Common myeloid progenitor, CD34-positive (primary cell): ENCODE measurements around the gene GNLY. TPM values are rescaled to one million over a fixed set of nuclear protein-coding genes. Genes with fewer than 3 reads are reported as not detected.

Experiments used
- CTCF ChIA-PET: fragments of 350-600 bp; sonication (Branson Sonifier 250); formaldehyde crosslinking; loops from one replicate; lab custom pipeline; 2021; ENCODE audit warnings: antibody characterized with exemption; lab: Charles Lee
- POLR2A ChIA-PET: fragments of 350-600 bp; sonication (Branson Sonifier 250); formaldehyde crosslinking; loops from one replicate; lab custom pipeline; 2021; ENCODE audit warnings: antibody characterized with exemption; lab: Charles Lee
- DNase-seq, 3 donors: peaks; one replicate each; pipeline versions ENCODE4 v3.0.0 to v3.0.0-alpha.2; 2013
- H3K27ac ChIP-seq, 2 experiments: 1 replicate in 1 of 2; 2 replicates in 1 of 2; pipeline ENCODE4 v1.7.0; 2013; ENCODE audit warnings: inconsistent platforms in 2 of 2, low read length in 2 of 2, mild to moderate bottlenecking in 2 of 2, low read depth in 1 of 2, moderate library complexity in 1 of 2; ENCODE audit not compliant: severe bottlenecking in 2 of 2, insufficient read depth in 1 of 2, poor library complexity in 1 of 2
- H3K27me3 ChIP-seq, 5 experiments: replicated peaks in 2 of 5; 1 replicate in 3 of 5; 2 replicates in 2 of 5; pipeline versions ENCODE4 v1.6.1 to v1.7.0; 2013; ENCODE audit warnings: low read length in 4 of 5, mild to moderate bottlenecking in 2 of 5, moderate library complexity in 2 of 5, inconsistent platforms in 1 of 5; ENCODE audit not compliant: insufficient read depth in 5 of 5, control insufficient read depth in 4 of 5
- H3K36me3 ChIP-seq, 4 experiments: 1 replicate in 2 of 4; 2 replicates in 2 of 4; pipeline versions ENCODE4 v1.6.1 to v1.7.0; 2013; ENCODE audit warnings: low read length in 3 of 4, control low read depth in 1 of 4, mild to moderate bottlenecking in 1 of 4; ENCODE audit not compliant: control insufficient read depth in 4 of 4, insufficient read depth in 4 of 4
- H3K4me1 ChIP-seq, 4 experiments: 1 replicate in 3 of 4; 2 replicates in 1 of 4; pipeline versions ENCODE4 v1.6.1 to v1.7.1; 2013; ENCODE audit warnings: low read length in 3 of 4, mild to moderate bottlenecking in 3 of 4, control low read depth in 1 of 4, inconsistent platforms in 1 of 4, moderate library complexity in 1 of 4; ENCODE audit not compliant: control insufficient read depth in 4 of 4, insufficient read depth in 4 of 4; ENCODE audit errors: control extremely low read depth in 1 of 4
- H3K4me3 ChIP-seq, 7 experiments: 1 replicate in 4 of 7; 2 replicates in 3 of 7; pipeline versions ENCODE4 v1.5.1 to v1.7.0; 2013; ENCODE audit warnings: mild to moderate bottlenecking in 7 of 7, low read length in 6 of 7, moderate library complexity in 6 of 7, inconsistent platforms in 2 of 7, low read depth in 2 of 7, control low read depth in 1 of 7; ENCODE audit not compliant: insufficient read depth in 4 of 7, control insufficient read depth in 1 of 7; ENCODE audit errors: extremely low read depth in 1 of 7
- H3K9me3 ChIP-seq, 5 experiments: 1 replicate in 4 of 5; 2 replicates in 1 of 5; pipeline versions ENCODE4 v1.6.1 to v1.7.1; 2013; ENCODE audit warnings: low read length in 4 of 5, mild to moderate bottlenecking in 2 of 5, inconsistent platforms in 1 of 5, low read depth in 1 of 5, moderate library complexity in 1 of 5; ENCODE audit not compliant: control insufficient read depth in 4 of 5, insufficient read depth in 2 of 5; ENCODE audit errors: control extremely low read depth in 1 of 5
- WGBS: methylation state at CpG from one replicate; pipeline ENCODE4 v1.1.5; 2013; ENCODE audit not compliant: insufficient coverage; 5-methylcytosine and 5-hydroxymethylcytosine counted together
- polyA plus RNA-seq: library from polyadenylated mRNA; unstranded; fragments of 120-200 nt; gene quantifications from one replicate; pipeline ENCODE4 v1.2.1, GENCODE V29; 2013

GNLY gene
- polyA plus RNA-seq: 1.7 TPM

GRCh38 chr2:85694052-85695025, at the start of gene GNLY:
Gene GNLY, plus strand, starts transcription at chr2:85694358. Its CDS starts 61 bp downstream, at chr2:85694419.
- DNase-seq: no peak
- H3K4me3 ChIP-seq: no peak within 1 kb of the TSS
- H3K27me3 ChIP-seq: no peaks in the 10 kb centered on the region
- H3K36me3 ChIP-seq: no peaks in the 10 kb centered on the region
- WGBS: 98% methylated on average over 12 of the region's 15 CpGs
- H3K27ac ChIP-seq: no peak within 1 kb of the TSS
- ChIA-PET POLR2A (no interaction called here), CTCF (interaction anchor here (0.8 to 3.8 kb wide), 7 partner anchors 10 to 57 kb away, joined by 3 to 32 read pairs (median 4); no protein-coding TSS in a partner anchor)
- H3K4me1 ChIP-seq: peaks cover 0 to 22% (median 15%) of the 10 kb centered on the region in 4 experiments
- H3K9me3 ChIP-seq: no peaks in the 10 kb centered on the region

GRCh38 chr2:85644909-85645308, 49.2 kb upstream of the GNLY start:
- Histone ChIP-seq H3K27me3 (no peaks in the 10 kb centered on the region), H3K36me3 (peaks cover 40 to 96% (median 64%) of the 10 kb centered on the region in 4 experiments), H3K9me3 (no peaks in the 10 kb centered on the region), H3K4me3 (no peak overlapping the region), H3K4me1 (no peaks in the 10 kb centered on the region), H3K27ac (no peak overlapping the region)
- CTCF ChIA-PET: interaction anchor here (0.6 to 7.4 kb wide), 3 partner anchors 10 to 419 kb away, joined by 3 to 69 read pairs (median 3); no protein-coding TSS in a partner anchor
- DNase-seq: no peak
- 96% methylated on average over 6 of the region's 8 CpGs for WGBS
- POLR2A ChIA-PET: no interaction called here

- DNase-seq: peak in 1 of 3 donors; percentile 24
- Histone ChIP-seq H3K27ac (no peak overlapping the region), H3K9me3 (no peaks in the 10 kb centered on the region), H3K4me1 (no peaks in the 10 kb centered on the region), H3K36me3 (peaks cover 39 to 93% (median 63%) of the 10 kb centered on the region in 4 experiments), H3K27me3 (no peaks in the 10 kb centered on the region), H3K4me3 (no peak overlapping the region)
- CTCF ChIA-PET: interaction anchor here (1.1 to 7.4 kb wide), 6 partner anchors 11 to 99 kb away, joined by 3 to 69 read pairs (median 3); no protein-coding TSS in a partner anchor
- no CpG with 5 or more reads among the region's 2 CpGs for WGBS
- POLR2A ChIA-PET: no interaction called here
Observed at GRCh38 chr2:85646166-85646565, 48.0 kb upstream of the GNLY start.

GRCh38 chr2:85647823-85648526, 46.2 kb upstream of the GNLY start:
- CTCF ChIA-PET: interaction anchor here (0.9 to 7.4 kb wide), 19 partner anchors 9 to 217 kb away, joined by 3 to 69 read pairs (median 4); partner anchors contain the start of gene GNLY
- POLR2A ChIA-PET: no interaction called here
- DNase-seq: no peak
- Histone ChIP-seq H3K36me3 (peaks cover 30 to 84% (median 60%) of the 10 kb centered on the region in 4 experiments), H3K9me3 (no peaks in the 10 kb centered on the region), H3K27me3 (no peaks in the 10 kb centered on the region), H3K4me3 (no peak overlapping the region), H3K4me1 (no peaks in the 10 kb centered on the region), H3K27ac (no peak overlapping the region)
- 97% methylated on average over 8 of the region's 10 CpGs for WGBS

GRCh38 chr2:85648619-85649018, 45.5 kb upstream of the GNLY start:
- Histone ChIP-seq H3K4me3 (no peak overlapping the region), H3K36me3 (peaks cover 29 to 80% (median 58%) of the 10 kb centered on the region in 4 experiments), H3K27ac (no peak overlapping the region), H3K4me1 (no peaks in the 10 kb centered on the region), H3K9me3 (no peaks in the 10 kb centered on the region), H3K27me3 (no peaks in the 10 kb centered on the region)
- DNase-seq: peak; percentile 34 to 61 (median 57)
- ChIA-PET POLR2A (no interaction called here), CTCF (interaction anchor here (0.9 to 7.4 kb wide), 21 partner anchors 8 to 216 kb away, joined by 3 to 69 read pairs (median 5); partner anchors contain the start of gene GNLY)
- 64% methylated on average over 2 of the region's 2 CpGs for WGBS

- CTCF ChIA-PET: interaction anchor here (0.6 to 7.4 kb wide), 25 partner anchors 8 to 215 kb away, joined by 3 to 69 read pairs (median 5); partner anchors contain the start of gene GNLY
Observed at GRCh38 chr2:85649201-85650190, 44.7 kb upstream of the GNLY start.

More at GRCh38 chr2:85649201-85650190, 44.7 kb upstream of the GNLY start:
- Histone ChIP-seq H3K4me1 (peaks cover 0 to 4% (median 0%) of the 10 kb centered on the region in 4 experiments), H3K36me3 (peaks cover 29 to 76% (median 54%) of the 10 kb centered on the region in 4 experiments), H3K27ac (no peak overlapping the region), H3K9me3 (no peaks in the 10 kb centered on the region), H3K4me3 (no peak overlapping the region), H3K27me3 (no peaks in the 10 kb centered on the region)
- POLR2A ChIA-PET: no interaction called here
- DNase-seq: no peak
- 100% methylated on average over 5 of the region's 9 CpGs for WGBS
